Lower leg skin (tissue), 3 donors: ENCODE measurements around the gene NIF3L1.

ENCODE experiments used
- POLR2A ChIP-seq, 2 donors: fragments of 450-650 bp; IDR thresholded peaks; one replicate each; pipeline ENCODE4 v1.6.1; 2016 to 2017; ENCODE audit warnings: antibody characterized with exemption in 2 of 2, mild to moderate bottlenecking in 1 of 2, moderate library complexity in 1 of 2
- TF ChIP-seq, protein P1 (sequence below), 3 donors: fragments of 450-650 bp; IDR thresholded peaks; one replicate each; pipeline ENCODE4 v1.5.1; 2016; ENCODE audit warnings: antibody characterized with exemption in 3 of 3, mild to moderate bottlenecking in 3 of 3, moderate library complexity in 2 of 3

- TF ChIP-seq, protein P1, sequence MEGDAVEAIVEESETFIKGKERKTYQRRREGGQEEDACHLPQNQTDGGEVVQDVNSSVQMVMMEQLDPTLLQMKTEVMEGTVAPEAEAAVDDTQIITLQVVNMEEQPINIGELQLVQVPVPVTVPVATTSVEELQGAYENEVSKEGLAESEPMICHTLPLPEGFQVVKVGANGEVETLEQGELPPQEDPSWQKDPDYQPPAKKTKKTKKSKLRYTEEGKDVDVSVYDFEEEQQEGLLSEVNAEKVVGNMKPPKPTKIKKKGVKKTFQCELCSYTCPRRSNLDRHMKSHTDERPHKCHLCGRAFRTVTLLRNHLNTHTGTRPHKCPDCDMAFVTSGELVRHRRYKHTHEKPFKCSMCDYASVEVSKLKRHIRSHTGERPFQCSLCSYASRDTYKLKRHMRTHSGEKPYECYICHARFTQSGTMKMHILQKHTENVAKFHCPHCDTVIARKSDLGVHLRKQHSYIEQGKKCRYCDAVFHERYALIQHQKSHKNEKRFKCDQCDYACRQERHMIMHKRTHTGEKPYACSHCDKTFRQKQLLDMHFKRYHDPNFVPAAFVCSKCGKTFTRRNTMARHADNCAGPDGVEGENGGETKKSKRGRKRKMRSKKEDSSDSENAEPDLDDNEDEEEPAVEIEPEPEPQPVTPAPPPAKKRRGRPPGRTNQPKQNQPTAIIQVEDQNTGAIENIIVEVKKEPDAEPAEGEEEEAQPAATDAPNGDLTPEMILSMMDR (IDR thresholded peaks at IDR 0.05), result no peak
- TF ChIP-seq POLR2A (IDR thresholded peaks at IDR 0.05), result no peak
Measured at GRCh38 chr2:200913654-200914053, 24.5 kb downstream of the NIF3L1 start.
